Activated CD8-positive, alpha-beta T cell treated with anti-CD3 and anti-CD28 coated beads, Interleukin-2, amount 10 ng/mL, durations not matched to agents 7 days and 5 days (primary cell): Measurements from ENCODE around the gene ETV2. TPM values are rescaled to one million over a fixed set of nuclear protein-coding genes. Genes with fewer than 3 reads are reported as not detected.
A peak's percentile ranks its signal among the peaks of the same experiment; 100 is the strongest.
"Not testable (repeated sequence)": the region's sequence is repeated elsewhere in the genome, so short reads cannot be mapped to it uniquely, and the experiment has no call there.

Experiments used
- ATAC-seq: fragments of 150-1000 bp; cut with Tn5 transposase; one replicate; pipeline ENCODE4 v1.10.0; 2021; ENCODE audit warnings: moderate library complexity
- CTCF ChIA-PET: fragments of 350-600 bp; sonication (Branson Sonifier 250); formaldehyde crosslinking; loops from one replicate; lab custom pipeline; 2021; ENCODE audit warnings: antibody characterized with exemption; lab: Charles Lee
- POLR2A ChIA-PET: fragments of 350-600 bp; sonication (Branson Sonifier 250); formaldehyde crosslinking; loops from one replicate; lab custom pipeline; 2021; ENCODE audit warnings: antibody characterized with exemption; lab: Charles Lee
- DNase-seq: peaks from one replicate; pipeline ENCODE4 v3.0.0-alpha.2; 2020
- H3K27ac Mint-ChIP-seq: one replicate; pipeline ENCODE4 v1.8.0; 2021; ENCODE audit warnings: mild to moderate bottlenecking, mixed read lengths
- H3K27me3 Mint-ChIP-seq: one replicate; pipeline ENCODE4 v1.8.0; 2021; ENCODE audit warnings: low read depth, mixed read lengths
- H3K36me3 Mint-ChIP-seq: one replicate; pipeline ENCODE4 v1.8.0; 2021; ENCODE audit warnings: low read depth, mixed read lengths
- H3K4me1 Mint-ChIP-seq: one replicate; pipeline ENCODE4 v1.8.0; 2021; ENCODE audit warnings: low read depth, mixed read lengths
- H3K4me3 Mint-ChIP-seq: one replicate; pipeline ENCODE4 v1.8.0; 2021; ENCODE audit warnings: mild to moderate bottlenecking, mixed read lengths
- H3K9me3 Mint-ChIP-seq: one replicate; pipeline ENCODE4 v1.8.0; 2022; ENCODE audit warnings: mixed read lengths; ENCODE audit not compliant: insufficient read depth
- total RNA-seq, 2 experiments: library from RNA; stranded (reverse); gene quantifications; one replicate each; pipeline ENCODE4 v1.2.3, GENCODE V29; 2021

The ETV2 gene
- total RNA-seq, 2 experiments from 2014 or later, result 0.68 to 1.6 TPM

- Mint-ChIP-seq H3K27me3 (no peaks in the 10 kb centered on the region), H3K36me3 (peaks cover 9% of the 10 kb centered on the region), H3K9me3 (no peaks in the 10 kb centered on the region), H3K27ac (peak overlapping the region; percentile 90), H3K4me3 (peak overlapping the region; percentile 78), H3K4me1 (peaks cover 50% of the 10 kb centered on the region)
- ATAC-seq (peak; percentile 86), DNase-seq (peak; percentile 99)
- ChIA-PET CTCF (interaction anchor here (1.0 to 3.2 kb wide), 6 partner anchors 13 to 484 kb away, joined by 3 to 10 read pairs (median 4); no protein-coding TSS in a partner anchor), POLR2A (interaction anchor here (0.6 to 1.8 kb wide), 6 partner anchors 12 to 251 kb away, joined by 3 to 7 read pairs (median 5); partner anchors contain the start of gene HAUS5)
These were observed 2.9 kb downstream of the ETV2 start for GRCh38 chr19:35644206-35644986.

- DNase-seq (peak; percentile 83), ATAC-seq (no peak)
- H3K27me3 Mint-ChIP-seq, result no peaks in the 10 kb centered on the region
- H3K4me1 Mint-ChIP-seq, result peaks cover 56% of the 10 kb centered on the region
- peak overlapping the region; percentile 78 for H3K4me3 Mint-ChIP-seq
- no peaks in the 10 kb centered on the region for H3K9me3 Mint-ChIP-seq
- CTCF ChIA-PET, result interaction anchor here (1.0 to 1.1 kb wide), 3 partner anchors 13 to 483 kb away, joined by 3 to 4 read pairs (median 4); no protein-coding TSS in a partner anchor
- peaks cover 9% of the 10 kb centered on the region for H3K36me3 Mint-ChIP-seq
- POLR2A ChIA-PET, result interaction anchor here (0.6 to 1.3 kb wide), 2 partner anchors 32 to 250 kb away, joined by 5 to 7 read pairs; partner anchors contain the start of gene HAUS5
- peak overlapping the region; percentile 90 for H3K27ac Mint-ChIP-seq
These were observed 3.6 kb downstream of the ETV2 start for GRCh38 chr19:35644987-35645679.

- H3K9me3 Mint-ChIP-seq, result no peaks in the 10 kb centered on the region
- ATAC-seq, result no peak
- peaks cover 14% of the 10 kb centered on the region for H3K36me3 Mint-ChIP-seq
- peak overlapping the region; percentile 45 for H3K27ac Mint-ChIP-seq
- peak overlapping the region; percentile 78 for H3K4me3 Mint-ChIP-seq
- ChIA-PET CTCF (interaction anchor here (1.1 kb wide), 1 partner anchor 12 kb away, joined by 3 read pairs; no protein-coding TSS in a partner anchor), POLR2A (no interaction called here)
- peaks cover 63% of the 10 kb centered on the region for H3K4me1 Mint-ChIP-seq
- H3K27me3 Mint-ChIP-seq, result no peaks in the 10 kb centered on the region
- no peak for DNase-seq
These were observed 4.4 kb downstream of the ETV2 start for GRCh38 chr19:35645680-35646511.

- peaks cover 23% of the 10 kb centered on the region for H3K36me3 Mint-ChIP-seq
- H3K4me1 Mint-ChIP-seq, result peaks cover 47% of the 10 kb centered on the region
- no peaks in the 10 kb centered on the region for H3K9me3 Mint-ChIP-seq
- DNase-seq (peak; percentile 97), ATAC-seq (peak; percentile 72)
- H3K27me3 Mint-ChIP-seq, result no peaks in the 10 kb centered on the region
- ChIA-PET POLR2A (interaction anchor here (0.6 to 1.9 kb wide), 18 partner anchors 9 to 1379 kb away, joined by 3 to 9 read pairs (median 4); partner anchors contain the start of gene HAUS5), CTCF (interaction anchor here (0.7 to 2.3 kb wide), 17 partner anchors 9 to 295 kb away, joined by 3 to 7 read pairs (median 3); partner anchors contain the start of gene HAUS5)
- H3K4me3 Mint-ChIP-seq, result peak within 1 kb of the TSS; percentile 99
- peak within 1 kb of the TSS; percentile 98 for H3K27ac Mint-ChIP-seq
These were observed 6.7 kb downstream of the ETV2 start, which contains the start of gene COX6B1 for GRCh38 chr19:35648017-35648961. Gene COX6B1, plus strand, starts transcription at chr19:35648323. Its CDS starts 2,921 bp downstream, at chr19:35651244.

GRCh38 chr19:35650581-35650980 lies 9.0 kb downstream of the ETV2 start:
- H3K27ac Mint-ChIP-seq, result no peak overlapping the region
- ATAC-seq, result no peak
- ChIA-PET POLR2A (no interaction called here), CTCF (no interaction called here)
- DNase-seq, result no peak
- no peak overlapping the region for H3K4me3 Mint-ChIP-seq
- no peaks in the 10 kb centered on the region for H3K9me3 Mint-ChIP-seq
- H3K36me3 Mint-ChIP-seq, result peaks cover 37% of the 10 kb centered on the region
- H3K4me1 Mint-ChIP-seq, result peaks cover 35% of the 10 kb centered on the region
- no peaks in the 10 kb centered on the region for H3K27me3 Mint-ChIP-seq

- H3K27ac Mint-ChIP-seq, H3K9me3 Mint-ChIP-seq, DNase-seq, H3K27me3 Mint-ChIP-seq, POLR2A ChIA-PET, H3K4me3 Mint-ChIP-seq, ATAC-seq, CTCF ChIA-PET: not testable (repeated sequence)
- Mint-ChIP-seq H3K36me3 (peaks cover 50% of the 10 kb centered on the region), H3K4me1 (peaks cover 17% of the 10 kb centered on the region)
These were observed 13.3 kb downstream of the ETV2 start for GRCh38 chr19:35654828-35655227.

GRCh38 chr19:35655600-35655999 lies 14.1 kb downstream of the ETV2 start:
- DNase-seq, result no peak
- no peaks in the 10 kb centered on the region for H3K9me3 Mint-ChIP-seq
- no peak overlapping the region for H3K4me3 Mint-ChIP-seq
- no peaks in the 10 kb centered on the region for H3K27me3 Mint-ChIP-seq
- peaks cover 50% of the 10 kb centered on the region for H3K36me3 Mint-ChIP-seq
- no peak for ATAC-seq
- POLR2A ChIA-PET, result no interaction called here
- peaks cover 10% of the 10 kb centered on the region for H3K4me1 Mint-ChIP-seq
- CTCF ChIA-PET, result interaction anchor here (0.7 kb wide), 1 partner anchor 47 kb away, joined by 4 read pairs; no protein-coding TSS in a partner anchor
- H3K27ac Mint-ChIP-seq, result no peak overlapping the region

GRCh38 chr19:35656700-35657099 lies 15.2 kb downstream of the ETV2 start:
- H3K4me1 Mint-ChIP-seq, result peaks cover 2% of the 10 kb centered on the region
- H3K36me3 Mint-ChIP-seq, result peaks cover 48% of the 10 kb centered on the region
- DNase-seq (no peak), ATAC-seq (no peak)
- POLR2A ChIA-PET, result interaction anchor here (2.0 kb wide), 1 partner anchor 8 kb away, joined by 8 read pairs; the partner anchor contains the start of gene COX6B1
- no peak overlapping the region for H3K4me3 Mint-ChIP-seq
- no peak overlapping the region for H3K27ac Mint-ChIP-seq
- no peaks in the 10 kb centered on the region for H3K27me3 Mint-ChIP-seq
- no peaks in the 10 kb centered on the region for H3K9me3 Mint-ChIP-seq
- CTCF ChIA-PET, result interaction anchor here (0.8 to 1.4 kb wide), 3 partner anchors 9 to 36 kb away, joined by 3 to 4 read pairs (median 4); partner anchors contain the start of gene COX6B1

GRCh38 chr19:35657904-35658700 lies 16.6 kb downstream of the ETV2 start:
- POLR2A ChIA-PET, result interaction anchor here (2.0 kb wide), 1 partner anchor 10 kb away, joined by 8 read pairs; the partner anchor contains the start of gene COX6B1
- ATAC-seq (peak; percentile 60), DNase-seq (no peak)
- H3K27ac Mint-ChIP-seq, result no peak overlapping the region
- H3K4me3 Mint-ChIP-seq, result no peak overlapping the region
- CTCF ChIA-PET, result interaction anchor here (1.1 to 1.4 kb wide), 2 partner anchors 13 to 14 kb away, joined by 3 to 4 read pairs; no protein-coding TSS in a partner anchor
- H3K27me3 Mint-ChIP-seq, result no peaks in the 10 kb centered on the region
- peaks cover 47% of the 10 kb centered on the region for H3K36me3 Mint-ChIP-seq
- no peaks in the 10 kb centered on the region for H3K9me3 Mint-ChIP-seq
- H3K4me1 Mint-ChIP-seq, result peaks cover 2% of the 10 kb centered on the region
